Right cardiac atrium (tissue), 5 donors: ENCODE data around the gene TCF7L2. TPM values are rescaled to one million over a fixed set of nuclear protein-coding genes. Genes with fewer than 3 reads are reported as not detected.
A peak's percentile ranks its signal among the peaks of the same experiment; 100 is the strongest.

Source experiments
- ATAC-seq, 2 donors: fragments of 200-7000 bp; cut with Tn5 transposase; one replicate each; pipeline versions ENCODE4 v1.8.0 to v1.9.1; 2020; ENCODE audit warnings: moderate library complexity in 2 of 2, mild to moderate bottlenecking in 1 of 2
- DNase-seq, 3 donors: peaks; one replicate each; pipeline ENCODE4 v3.0.0-alpha.2; 2020
- H3K27ac ChIP-seq: one replicate; pipeline ENCODE4 v1.5.1; 2013; ENCODE audit warnings: mild to moderate bottlenecking, low read length, control low read depth, moderate library complexity
- H3K27me3 ChIP-seq: one replicate; pipeline ENCODE4 v1.6.1; 2013; ENCODE audit not compliant: control insufficient read depth, insufficient read depth
- H3K4me1 ChIP-seq: one replicate; pipeline ENCODE4 v1.6.1; 2013; ENCODE audit warnings: low read length; ENCODE audit not compliant: control insufficient read depth, insufficient read depth
- H3K4me3 ChIP-seq: one replicate; pipeline ENCODE4 v1.5.1; 2013; ENCODE audit warnings: low read length, control low read depth
- H3K9me3 ChIP-seq: one replicate; pipeline ENCODE4 v1.6.1; 2013; ENCODE audit warnings: low read length; ENCODE audit not compliant: control insufficient read depth
- WGBS: extraction: QIAGEN DNeasy Blood & Tissue Kit; methylation state at CpG from one replicate; pipeline ENCODE4 v1.1.7; 2013; 5-methylcytosine and 5-hydroxymethylcytosine counted together
- intact Hi-C, 4 donors: fragments of 100-400 bp; cut with DNase I; formaldehyde crosslinking; loops; one replicate each; pipeline versions ENCODE4 v1.11.0 to v1.14.0; 2022 to 2023
- polyA plus RNA-seq: library from polyadenylated mRNA; stranded (reverse); fragments of 200-250 nt; gene quantifications from one replicate; pipeline ENCODE4 v1.2.3, GENCODE V29; 2013
- total RNA-seq, 4 donors: library from RNA; stranded (reverse); fragmentation: NEBNext Ultra II Directional; extraction: Animal tissue kit (Norgen Biotek cat#: 25700); gene quantifications; one replicate each; pipeline ENCODE4 v1.2.1, GENCODE V29; 2021
- donor health status: healthy with polysubstance abuse.
- donor health status: DM: no; HTN: yes; CAD: no.
- donor health status: DM: no; HTN: no; CAD: no.
- donor health status: DM: no; HTN: yes; CAD: no; lungs with severe emphysema.
- donor health status: DM: yes; HTN: yes; CAD: no.

Gene TCF7L2
- total and polyA plus RNA-seq, 5 donors = 9.2 to 18.7 (median 15.8) TPM

DNA sequence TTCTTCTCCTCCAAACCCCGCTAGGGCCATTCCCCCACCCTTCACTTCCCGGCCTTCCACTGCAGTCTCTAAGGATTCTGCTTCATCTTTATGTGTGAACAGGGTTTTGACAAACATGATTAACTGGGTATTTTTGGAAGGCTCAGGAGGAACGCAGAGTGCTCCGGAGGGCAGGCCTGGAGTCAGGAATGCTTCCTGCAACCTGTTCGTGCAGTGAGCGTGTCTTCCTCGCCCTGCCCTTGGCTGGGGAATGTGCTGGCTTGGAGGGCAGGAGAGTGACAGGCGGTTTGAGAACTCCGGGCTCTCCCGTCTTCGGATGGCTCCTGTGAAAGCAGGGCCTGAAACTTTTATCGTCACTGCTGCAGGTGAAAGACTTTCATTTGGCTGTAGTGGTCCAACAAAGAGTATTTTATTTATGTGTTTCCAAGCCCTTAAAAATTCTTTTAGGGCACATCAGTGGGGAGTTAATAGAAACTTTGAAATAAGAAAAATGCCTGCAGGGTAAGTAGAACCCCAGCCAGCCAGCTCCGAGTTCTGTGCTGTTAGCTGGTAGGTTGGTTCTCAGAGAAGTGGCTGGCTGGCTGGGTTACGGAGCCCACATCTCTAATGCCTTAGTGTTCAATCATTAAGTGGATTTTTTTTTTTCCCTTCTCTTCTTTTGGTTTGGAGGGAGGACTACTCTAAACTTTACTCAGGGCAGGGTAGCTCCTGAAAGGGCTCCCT is 51.0 kb downstream of the TCF7L2 start:
- Histone ChIP-seq H3K27me3 (no peaks in the 10 kb centered on the region), H3K4me1 (peaks cover 29% of the 10 kb centered on the region), H3K27ac (peak overlapping the region; percentile 64), H3K9me3 (no peaks in the 10 kb centered on the region), H3K4me3 (no peak overlapping the region)
- intact Hi-C loops = no loop called here
- ATAC-seq (peak; percentile 76 to 77), DNase-seq (peak in 1 of 3 donors; percentile 66)
- 54% methylated on average over 14 of the region's 14 CpGs for WGBS

DNA sequence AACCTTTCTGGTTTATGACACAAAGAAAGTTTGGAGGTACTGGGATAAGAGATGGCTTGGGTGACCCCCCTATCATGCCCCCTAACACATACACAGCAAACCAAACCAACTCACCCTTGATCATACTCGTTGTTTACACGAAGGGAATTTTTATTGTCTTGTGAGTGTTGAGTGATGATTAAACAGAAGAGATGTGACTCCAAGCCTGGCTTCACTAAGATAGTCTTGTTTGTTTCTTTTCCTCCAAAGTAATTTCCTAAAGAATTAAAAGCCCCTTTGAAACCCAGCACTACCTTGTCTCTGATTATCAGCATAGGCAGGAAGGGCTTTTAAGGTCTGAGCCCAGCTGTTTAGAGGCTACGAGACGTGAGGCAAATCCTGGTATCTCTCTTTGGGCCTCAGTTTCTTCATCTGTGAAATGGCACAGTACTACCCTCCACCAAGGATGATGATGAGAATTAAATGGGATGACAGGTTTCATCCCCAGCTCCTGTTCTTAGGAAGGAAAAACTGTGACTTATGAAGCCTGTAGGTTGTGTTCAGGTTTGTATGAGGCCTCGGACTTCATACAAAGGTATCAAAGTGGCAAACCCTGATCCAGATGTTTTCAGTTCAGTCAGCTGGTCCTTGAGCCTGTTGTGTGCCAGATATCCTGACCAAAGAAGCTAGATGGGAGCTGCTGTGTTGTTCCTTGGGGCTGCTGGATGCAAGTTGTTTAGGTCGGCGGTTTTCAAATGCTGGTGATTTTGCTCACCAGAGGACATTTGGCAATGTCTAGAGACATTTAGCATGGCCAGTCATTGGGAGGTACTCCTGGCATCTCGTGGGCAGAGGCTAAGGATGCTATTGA is 51.8 kb downstream of the TCF7L2 start:
- no peak for ATAC-seq
- Histone ChIP-seq H3K27me3 (no peaks in the 10 kb centered on the region), H3K4me3 (no peak overlapping the region), H3K4me1 (peaks cover 31% of the 10 kb centered on the region), H3K27ac (no peak overlapping the region), H3K9me3 (no peaks in the 10 kb centered on the region)
- intact Hi-C loops = no loop called here
- DNase-seq = no peak
- 73% methylated on average over 8 of the region's 8 CpGs for WGBS

DNA sequence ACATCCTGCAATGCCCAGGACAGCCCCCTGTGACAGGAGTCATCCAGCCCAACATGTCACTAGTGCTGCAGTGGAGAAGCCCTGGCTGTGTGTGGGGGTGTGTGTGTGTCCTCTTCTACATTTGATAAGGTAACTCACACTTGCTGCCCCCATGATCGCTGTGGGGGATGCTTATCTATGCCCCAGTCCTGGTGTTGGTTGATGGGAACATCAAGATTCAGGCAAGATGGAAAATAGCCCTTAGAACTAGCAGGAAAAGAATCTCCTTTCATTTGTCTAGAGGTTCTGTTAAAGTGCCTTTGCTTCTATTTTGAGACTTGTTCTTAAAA is 52.4 kb downstream of the TCF7L2 start:
- H3K4me1 ChIP-seq = peaks cover 32% of the 10 kb centered on the region
- 16% methylated on average over 1 of the region's 1 CpG for WGBS
- ATAC-seq (no peak), DNase-seq (no peak)
- intact Hi-C loops = no loop called here
- H3K4me3 ChIP-seq = no peak overlapping the region
- no peak overlapping the region for H3K27ac ChIP-seq
- H3K9me3 ChIP-seq = no peaks in the 10 kb centered on the region
- H3K27me3 ChIP-seq = no peaks in the 10 kb centered on the region

DNA sequence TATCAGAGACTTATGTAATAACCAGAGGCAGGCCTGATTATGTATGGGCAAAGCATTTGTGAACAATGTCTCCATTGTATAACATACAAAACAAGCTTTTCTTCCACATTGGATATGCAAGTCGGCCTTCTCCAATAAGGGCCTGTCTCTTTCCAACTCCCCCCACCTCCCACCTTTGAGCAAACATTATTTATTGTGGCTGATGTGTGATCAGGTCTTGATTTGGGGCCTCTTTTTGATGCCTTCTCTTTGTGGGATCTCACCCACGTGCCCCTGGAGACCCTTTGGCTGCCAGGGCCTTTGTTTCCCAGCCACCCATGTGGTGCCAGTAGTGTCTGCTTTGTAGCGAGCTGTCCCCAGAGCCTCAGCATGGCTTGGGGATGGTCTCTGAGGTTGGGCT is 53.0 kb downstream of the TCF7L2 start:
- 82% methylated on average over 3 of the region's 3 CpGs for WGBS
- Histone ChIP-seq H3K4me1 (peaks cover 35% of the 10 kb centered on the region), H3K27me3 (no peaks in the 10 kb centered on the region), H3K9me3 (no peaks in the 10 kb centered on the region), H3K4me3 (no peak overlapping the region), H3K27ac (no peak overlapping the region)
- ATAC-seq (no peak), DNase-seq (no peak)
- intact Hi-C loops = no loop called here

DNA sequence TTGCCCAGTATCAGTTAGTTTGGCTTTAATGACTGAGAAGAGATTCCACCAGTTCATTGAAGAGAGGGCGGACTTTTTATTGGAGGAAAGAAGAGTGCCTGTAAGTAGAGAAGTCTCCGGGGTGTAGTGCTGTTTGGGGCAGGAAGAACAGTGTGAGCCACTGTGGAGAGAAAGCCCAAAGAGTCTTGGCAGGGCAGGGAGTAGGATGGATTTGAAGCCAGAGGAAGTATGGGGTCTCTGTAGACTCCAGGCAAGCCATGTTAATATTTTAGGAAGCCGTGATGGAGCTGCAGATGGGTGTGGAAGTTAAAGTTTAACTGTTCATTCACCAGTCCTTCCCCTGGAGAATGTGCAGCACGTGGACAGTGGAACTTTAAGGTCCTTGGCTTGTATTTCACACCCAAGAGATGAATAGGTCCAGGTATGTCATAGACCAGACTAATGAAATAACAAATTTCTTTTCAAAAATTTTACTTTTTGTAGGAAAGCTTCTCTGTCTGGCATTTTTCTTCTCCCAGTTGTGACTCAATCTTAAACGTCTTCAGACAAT is 54.1 kb downstream of the TCF7L2 start:
- WGBS = 54% methylated on average over 5 of the region's 5 CpGs
- ATAC-seq = peak in 1 of 2 donors; percentile 34
- Histone ChIP-seq H3K27me3 (no peaks in the 10 kb centered on the region), H3K4me1 (peaks cover 35% of the 10 kb centered on the region), H3K27ac (no peak overlapping the region), H3K9me3 (no peaks in the 10 kb centered on the region), H3K4me3 (no peak overlapping the region)
- intact Hi-C loops = no loop called here
- DNase-seq = no peak

DNA sequence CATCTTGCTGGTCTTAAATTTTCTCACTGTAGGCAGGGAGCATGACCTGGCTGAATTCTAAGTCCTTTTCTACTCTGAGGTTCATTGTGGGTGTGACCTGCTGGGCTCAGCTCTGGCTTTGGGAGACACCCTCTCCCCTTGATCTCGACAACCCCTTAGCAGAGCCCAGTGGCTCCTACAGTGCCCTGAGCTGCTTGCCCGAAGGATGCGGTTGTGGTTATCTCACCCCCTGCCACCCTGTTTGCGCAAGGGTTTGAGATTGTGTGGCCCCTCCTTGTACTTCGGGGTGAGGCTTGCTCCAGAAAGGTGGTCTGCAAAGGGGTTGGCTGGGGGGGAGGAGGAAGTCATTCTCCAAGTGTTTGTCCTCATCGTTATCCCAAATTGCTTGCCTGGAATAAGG is 55.3 kb downstream of the TCF7L2 start:
- 69% methylated on average over 6 of the region's 6 CpGs for WGBS
- peak overlapping the region; percentile 33 for H3K27ac ChIP-seq

DNA sequence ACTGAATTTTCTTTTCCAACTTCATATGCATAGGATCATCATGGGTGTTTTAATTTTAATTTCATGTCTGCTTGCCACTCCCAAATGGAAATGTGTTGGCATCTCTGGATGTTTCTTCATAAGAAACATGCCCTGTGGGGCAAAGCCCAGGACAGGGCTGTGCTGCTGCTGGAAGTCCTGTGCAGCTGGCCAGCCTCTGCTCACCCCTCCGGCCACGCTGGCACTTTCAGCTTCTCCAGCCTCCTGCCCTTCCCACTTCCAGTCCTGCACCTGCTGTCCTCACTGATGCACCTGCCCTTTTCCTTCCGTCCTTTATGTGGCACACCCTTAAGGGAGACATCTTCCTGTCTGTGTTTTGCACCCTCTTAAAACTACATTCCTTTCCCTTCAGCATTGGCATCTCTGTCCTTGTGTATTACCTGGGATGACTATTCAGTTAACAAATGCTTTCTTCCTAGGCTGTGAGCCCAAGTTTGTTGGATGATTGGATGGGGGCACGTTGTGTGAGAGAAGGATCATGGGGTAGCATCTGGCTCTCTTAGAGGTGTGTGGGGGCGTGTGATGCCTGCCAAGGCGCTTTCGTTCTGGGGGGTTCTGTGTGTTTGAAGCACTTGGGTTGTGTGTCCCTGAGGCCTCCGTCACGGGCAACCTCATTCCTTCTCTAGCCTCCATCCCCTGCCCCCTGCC is 56.8 kb downstream of the TCF7L2 start:
- Histone ChIP-seq H3K27ac (no peak overlapping the region), H3K9me3 (no peaks in the 10 kb centered on the region), H3K4me3 (no peak overlapping the region), H3K4me1 (peaks cover 29% of the 10 kb centered on the region), H3K27me3 (no peaks in the 10 kb centered on the region)
- DNase-seq (no peak), ATAC-seq (no peak)
- 79% methylated on average over 9 of the region's 9 CpGs for WGBS
- intact Hi-C loops = no loop called here

More for the DNA sequence above, 55.3 kb downstream of the TCF7L2 start:
- H3K4me1 ChIP-seq = peaks cover 35% of the 10 kb centered on the region
- DNase-seq = no peak
- intact Hi-C loops = no loop called here
- H3K4me3 ChIP-seq = no peak overlapping the region
- H3K9me3 ChIP-seq = no peaks in the 10 kb centered on the region
- no peaks in the 10 kb centered on the region for H3K27me3 ChIP-seq
- ATAC-seq = no peak

DNA sequence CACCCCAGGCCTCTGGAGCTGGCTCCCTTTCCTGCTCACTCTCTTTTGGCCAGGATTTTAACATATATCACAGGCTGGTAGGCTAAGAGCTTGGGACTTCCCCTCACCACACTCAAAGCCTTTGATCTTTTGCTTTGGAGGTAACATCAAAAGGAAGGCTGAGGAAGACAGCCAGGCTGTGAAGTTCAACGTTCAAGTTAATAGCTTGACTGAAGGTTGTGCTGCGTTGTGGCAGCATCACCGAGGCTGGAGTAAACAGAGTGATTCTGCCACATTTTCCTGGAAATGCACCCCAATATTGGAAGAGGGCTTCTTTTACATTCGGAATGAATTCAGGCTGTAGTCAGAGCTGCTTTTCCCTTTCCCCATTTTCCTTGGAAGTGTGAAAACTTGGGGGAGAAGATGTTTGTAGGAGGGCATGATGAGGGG is 57.3 kb downstream of the TCF7L2 start:
- peaks cover 26% of the 10 kb centered on the region for H3K4me1 ChIP-seq
- no peak overlapping the region for H3K4me3 ChIP-seq
- no peaks in the 10 kb centered on the region for H3K9me3 ChIP-seq
- intact Hi-C loops = no loop called here
- DNase-seq (no peak), ATAC-seq (no peak)
- 58% methylated on average over 4 of the region's 4 CpGs for WGBS
- H3K27me3 ChIP-seq = no peaks in the 10 kb centered on the region
- H3K27ac ChIP-seq = no peak overlapping the region

DNA sequence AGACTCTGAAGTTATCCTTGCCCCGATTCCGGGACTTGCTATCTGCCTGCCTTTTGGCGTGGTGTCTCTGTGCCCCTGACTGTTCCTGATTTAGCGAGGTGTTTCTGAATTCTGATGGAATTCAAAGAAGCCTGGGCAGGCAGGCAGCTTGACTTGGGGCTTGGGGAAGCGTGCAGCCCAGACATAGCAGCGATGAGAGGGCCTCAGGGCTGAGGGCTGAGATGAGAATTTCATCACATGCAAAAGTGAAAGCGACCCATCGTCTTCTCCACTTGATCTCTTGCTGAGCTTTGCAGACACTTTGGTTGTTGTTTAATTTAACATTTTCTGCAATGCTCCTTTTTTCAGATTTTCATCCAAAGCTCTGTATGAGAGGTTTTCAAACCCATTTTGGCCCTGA is 57.8 kb downstream of the TCF7L2 start:
- no peak overlapping the region for H3K4me3 ChIP-seq
- no peak overlapping the region for H3K27ac ChIP-seq
- peak in 1 of 2 donors; percentile 14 for ATAC-seq
- no peaks in the 10 kb centered on the region for H3K27me3 ChIP-seq
- DNase-seq = no peak
- intact Hi-C loops = no loop called here
- 29% methylated on average over 8 of the region's 8 CpGs for WGBS
- H3K4me1 ChIP-seq = peaks cover 25% of the 10 kb centered on the region
- H3K9me3 ChIP-seq = no peaks in the 10 kb centered on the region

DNA sequence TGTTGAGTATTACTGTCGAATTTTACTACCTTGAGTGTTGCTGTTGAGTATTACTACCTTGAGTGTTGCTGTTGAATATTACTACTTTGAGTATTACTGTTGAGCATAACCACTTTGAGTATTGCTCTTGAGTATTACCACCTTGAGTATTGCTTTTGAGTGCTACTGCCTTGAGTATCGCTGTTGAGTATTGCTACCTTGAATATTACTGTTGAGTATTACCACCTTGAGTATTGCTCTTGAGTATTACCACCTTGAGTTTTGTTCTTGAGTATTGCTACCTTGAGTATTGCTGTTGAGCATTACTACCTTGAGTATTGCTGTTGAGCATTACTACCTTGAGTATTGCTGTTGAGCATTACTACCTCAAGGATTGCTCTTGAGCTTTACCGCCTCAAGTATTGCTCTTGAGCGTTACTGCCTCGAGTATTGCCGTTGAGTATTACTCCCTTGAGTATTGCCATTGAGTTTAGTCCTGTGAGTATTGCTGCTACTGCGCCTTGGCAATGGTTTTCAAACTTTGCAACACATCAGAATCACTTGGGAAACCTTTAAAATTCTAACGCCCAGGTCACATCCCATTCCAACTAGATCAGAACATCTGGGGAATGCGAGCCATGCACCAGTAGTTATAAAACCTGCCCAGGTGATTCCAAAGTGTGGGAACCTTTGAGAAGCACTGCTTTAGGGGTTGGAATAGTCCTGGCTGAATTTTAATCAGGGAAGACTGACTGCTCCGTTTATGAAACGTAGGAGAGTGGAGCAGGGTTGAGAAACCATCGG is 61.7 kb downstream of the TCF7L2 start:
- WGBS = 86% methylated on average over 12 of the region's 12 CpGs
- intact Hi-C loops = no loop called here
- Histone ChIP-seq H3K4me3 (no peak overlapping the region), H3K27me3 (no peaks in the 10 kb centered on the region), H3K27ac (no peak overlapping the region), H3K4me1 (peaks cover 9% of the 10 kb centered on the region), H3K9me3 (no peaks in the 10 kb centered on the region)
- DNase-seq = no peak
- no peak for ATAC-seq
